GM15510 (cell line): ENCODE data around the gene MIS18A.

ENCODE experiments used
- POLR2A ChIP-seq: IDR thresholded peaks from 3 replicates; pipeline ENCODE4 v1.6.1; 2011; ENCODE audit warnings: borderline replicate concordance; ENCODE audit not compliant: insufficient read length; ENCODE audit errors: extremely low read depth

Gene MIS18A

DNA sequence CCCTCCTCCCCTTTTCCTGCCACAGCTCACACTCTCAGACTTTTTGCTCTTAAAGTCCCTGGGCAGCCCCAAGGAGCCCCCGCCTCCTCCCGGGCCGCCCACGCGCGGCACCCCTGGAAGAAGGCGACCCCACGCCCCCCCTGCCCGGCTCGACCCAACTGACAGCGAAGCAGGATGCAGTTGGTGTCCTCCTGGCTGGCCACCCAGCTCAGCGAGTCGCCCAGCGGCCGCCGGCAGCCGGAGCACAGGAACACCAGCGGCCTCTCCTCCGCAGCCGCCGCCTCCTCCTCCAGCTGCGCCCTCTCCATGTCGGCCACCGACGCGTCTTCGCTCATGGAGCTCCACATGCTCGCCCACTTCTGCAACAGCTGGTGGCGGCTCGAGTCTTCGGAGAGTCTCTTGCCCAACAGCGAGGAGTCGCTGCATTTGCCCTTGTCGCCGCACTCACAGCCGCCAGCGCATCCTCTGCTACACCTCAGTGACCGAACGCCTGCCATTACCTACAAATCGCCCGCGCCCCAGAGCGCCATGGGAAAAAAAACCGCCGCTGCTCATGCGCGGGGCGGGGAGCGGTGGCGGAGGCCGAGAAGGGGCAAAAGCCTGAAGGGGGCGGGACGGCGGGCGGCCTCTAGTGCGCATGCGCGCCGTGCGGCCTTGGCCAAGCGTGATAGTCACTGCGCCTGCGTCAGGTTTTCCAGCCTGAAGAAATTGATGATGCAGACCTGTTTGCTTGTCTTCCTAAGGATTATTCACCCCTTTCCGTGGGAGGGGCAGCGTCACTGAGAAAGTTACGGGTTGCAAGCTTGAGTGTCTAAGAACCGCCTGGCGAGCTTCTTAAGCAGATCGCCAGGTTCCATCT is at the start of gene MIS18A:
Gene MIS18A, minus strand, starts transcription at position 532 of the 859 bp plus-strand sequence. Its CDS starts 35 bp downstream, at position 497.
- TF ChIP-seq POLR2A = peak; percentile 85

DNA sequence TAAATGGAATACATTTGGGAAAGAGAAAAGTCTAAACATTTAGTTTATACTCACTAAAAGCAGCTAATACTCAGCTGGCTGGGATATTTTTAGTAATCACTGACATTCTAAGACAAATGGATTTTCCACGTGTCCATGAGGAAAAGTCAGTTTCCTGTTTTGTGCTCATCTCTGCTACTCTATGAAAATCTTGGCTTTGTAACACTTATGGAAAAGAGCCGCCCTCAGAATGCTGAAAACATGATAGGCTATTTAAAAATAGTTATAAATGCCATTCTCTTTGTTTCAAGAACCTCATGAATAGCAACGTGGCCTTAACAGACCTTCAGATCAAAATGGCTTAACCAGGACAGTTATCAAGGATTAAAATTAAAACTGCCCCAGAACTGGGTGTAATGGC is 49.7 kb upstream of the MIS18A start:
- TF ChIP-seq POLR2A = no peak

- no peak for TF ChIP-seq POLR2A
Measured at GRCh38 chr21:32325706-32326105, 46.9 kb upstream of the MIS18A start.

GRCh38 chr21:32322676-32323075 is 43.8 kb upstream of the MIS18A start:
- no peak for TF ChIP-seq POLR2A

DNA sequence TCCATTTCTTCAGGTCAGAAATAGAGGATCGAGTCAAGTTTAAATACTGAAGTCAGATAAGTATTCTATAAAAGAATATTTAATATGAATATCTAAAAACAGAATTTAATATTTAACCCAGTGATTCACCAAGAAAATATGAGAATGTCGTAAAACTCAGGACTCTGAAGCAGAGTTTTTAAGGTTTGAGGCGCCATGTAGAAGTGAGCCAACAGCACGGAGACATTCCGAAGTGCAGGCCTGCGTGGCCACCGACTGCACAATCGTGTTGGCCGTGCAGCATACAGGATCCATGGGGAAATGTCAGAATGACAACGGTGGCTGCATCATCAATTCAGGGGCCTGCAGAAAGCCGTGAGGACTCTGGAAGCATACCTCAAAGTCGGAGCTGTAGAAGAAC is 43.3 kb upstream of the MIS18A start:
- no peak for TF ChIP-seq POLR2A

GRCh38 chr21:32321480-32321879 is 42.6 kb upstream of the MIS18A start:
- TF ChIP-seq POLR2A = no peak

GRCh38 chr21:32320726-32321125 is 41.9 kb upstream of the MIS18A start:
- TF ChIP-seq POLR2A = no peak

GRCh38 chr21:32320059-32320458 is 41.2 kb upstream of the MIS18A start:
- TF ChIP-seq POLR2A = no peak

- no peak for TF ChIP-seq POLR2A
Measured at GRCh38 chr21:32319012-32319411, 40.2 kb upstream of the MIS18A start.

DNA sequence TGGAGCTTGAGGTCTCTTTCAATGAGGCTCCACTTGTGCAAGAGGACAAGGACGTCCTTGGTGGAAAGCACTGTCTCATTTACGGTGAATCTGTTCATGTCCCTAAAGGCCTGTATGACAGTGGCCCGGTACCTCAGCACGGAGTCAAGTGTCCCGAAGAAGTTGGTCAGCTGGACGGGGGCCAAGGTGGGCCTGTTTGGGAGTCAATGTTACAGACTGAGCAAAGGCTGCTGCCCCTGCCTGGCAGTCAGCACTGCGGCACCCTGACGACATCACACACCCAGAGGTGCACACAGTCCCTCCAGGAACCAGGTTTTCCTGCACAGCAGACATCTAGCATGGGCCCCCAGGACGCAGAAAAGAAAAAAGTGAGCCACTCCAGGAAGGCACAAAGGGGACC is 38.9 kb upstream of the MIS18A start:
- TF ChIP-seq POLR2A = no peak

DNA sequence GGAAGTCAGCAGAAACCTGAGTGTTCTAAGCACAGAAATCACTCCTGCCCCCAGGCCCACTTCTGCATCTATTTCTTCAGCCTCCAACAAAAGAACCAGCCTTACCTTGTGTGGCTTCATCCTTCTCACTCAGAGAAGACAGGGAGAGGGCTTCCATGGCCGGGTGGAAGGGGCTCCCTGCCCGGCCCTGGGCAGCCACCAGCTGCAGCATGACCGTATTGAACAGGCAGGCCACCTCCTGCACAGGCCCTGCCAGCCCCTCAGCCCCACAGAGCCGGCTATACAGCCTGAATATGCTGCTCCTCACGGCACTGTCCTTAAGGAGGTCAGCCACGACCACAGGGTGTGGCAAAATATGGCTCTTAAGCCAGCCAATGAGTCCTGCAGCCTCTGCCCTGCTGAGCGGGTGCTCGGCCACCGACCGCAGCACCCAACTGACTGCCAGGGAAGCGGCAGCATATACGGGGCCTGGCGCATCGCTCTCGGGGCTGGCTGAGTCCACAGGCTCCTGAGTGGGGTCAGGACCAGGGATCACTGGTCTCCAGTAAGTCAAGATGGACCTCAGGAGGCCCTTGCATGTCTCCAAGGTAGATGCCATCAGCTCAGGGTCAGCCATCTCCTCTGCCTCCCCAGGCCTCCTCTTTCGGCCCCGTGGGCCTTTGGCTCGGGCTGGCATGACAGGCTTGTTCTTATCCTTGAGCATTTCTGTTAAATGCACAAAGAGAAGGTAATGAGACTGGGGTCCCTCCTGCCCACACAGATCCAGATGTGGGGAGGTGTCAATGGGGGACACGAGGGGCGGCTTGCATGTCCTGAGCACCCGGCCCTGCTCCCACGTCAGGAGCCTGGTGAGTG is 37.7 kb upstream of the MIS18A start:
- TF ChIP-seq POLR2A = no peak

DNA sequence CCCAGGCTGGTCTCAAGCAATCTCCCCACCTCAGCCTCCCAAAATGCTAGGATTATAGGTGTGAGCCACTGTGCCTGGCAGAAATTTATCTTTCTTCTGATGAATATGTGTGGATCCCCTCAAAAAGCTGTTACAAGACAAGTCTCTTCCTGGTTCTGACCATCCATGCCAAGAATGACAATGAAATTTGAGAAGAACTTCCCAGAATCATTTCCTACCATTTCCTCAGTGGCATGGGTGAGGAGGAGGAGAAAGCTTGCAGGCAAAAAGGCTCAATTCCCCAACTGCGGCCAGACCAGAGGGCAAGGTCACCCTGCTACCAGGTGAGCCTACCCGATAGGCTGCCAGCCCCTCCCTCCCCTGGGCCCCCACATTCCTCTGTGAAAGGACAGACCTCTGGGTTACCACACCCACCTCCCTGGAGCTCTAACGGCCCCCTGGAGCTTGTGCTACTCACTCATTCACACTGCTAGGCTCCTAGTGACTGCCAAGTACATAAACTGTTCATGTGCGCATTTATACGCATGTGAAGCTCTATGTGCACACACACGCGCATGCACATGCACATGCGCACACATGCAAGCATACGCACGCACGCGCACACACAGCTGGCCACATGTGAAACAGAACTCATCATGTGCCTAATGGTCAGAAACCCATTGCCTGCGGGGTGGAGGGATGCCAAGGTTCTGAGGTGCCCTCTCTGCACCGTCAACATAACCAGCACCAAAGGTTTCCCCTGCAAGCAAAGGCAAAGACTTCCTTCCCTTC is 36.8 kb upstream of the MIS18A start:
- TF ChIP-seq POLR2A = no peak

DNA sequence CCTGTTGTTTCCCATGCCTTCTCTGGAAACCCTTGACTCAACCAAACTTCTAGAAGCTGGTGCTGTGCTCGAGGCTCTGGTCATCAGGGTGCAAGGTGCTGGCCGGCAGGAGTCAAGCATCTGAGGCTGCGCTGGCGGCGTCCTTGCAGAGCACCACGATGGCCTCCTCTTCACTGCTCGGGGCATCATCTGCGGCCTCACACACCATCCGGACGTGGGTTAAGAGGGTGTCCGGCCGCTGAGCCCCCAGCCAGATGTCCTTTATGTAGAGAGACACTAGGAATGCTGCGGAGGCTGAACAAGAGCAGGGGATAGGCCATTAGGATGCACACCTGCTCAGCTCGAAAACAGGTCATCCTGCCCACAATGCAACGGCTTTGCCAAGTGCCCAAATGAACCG is 36.0 kb upstream of the MIS18A start:
- TF ChIP-seq POLR2A = no peak

GRCh38 chr21:32312976-32313375 is 34.1 kb upstream of the MIS18A start:
- no peak for TF ChIP-seq POLR2A

DNA sequence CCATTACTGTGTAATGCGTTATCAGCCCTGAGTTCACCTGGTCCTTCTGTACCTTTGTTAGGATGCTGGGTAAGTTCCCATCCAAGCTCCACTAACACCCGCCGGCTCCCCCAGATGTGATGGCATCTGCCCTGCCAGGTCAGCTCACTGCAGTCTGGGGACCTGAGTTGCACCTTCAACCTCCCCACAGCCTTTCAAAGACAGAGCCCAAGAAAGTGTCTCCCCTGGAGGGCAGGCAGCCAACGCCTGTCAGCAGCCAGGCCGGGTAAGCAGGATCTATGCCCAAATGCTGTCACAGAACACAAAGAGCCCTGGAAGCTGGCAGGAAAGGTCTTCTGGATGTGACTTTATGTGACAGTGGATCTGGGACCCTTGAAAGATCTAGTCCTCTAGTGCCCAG is 33.5 kb upstream of the MIS18A start:
- no peak for TF ChIP-seq POLR2A
